ENCODE data around the gene SFXN3. TPM values are rescaled to one million over a fixed set of nuclear protein-coding genes. Genes with fewer than 3 reads are reported as not detected.

Gene SFXN3
- total RNA-seq, 2 donors from 2014 or later, result 8.8 to 18.1 TPM

- H3K9me3 ChIP-seq, result no peaks in the 10 kb centered on the region
- no peaks in the 10 kb centered on the region for H3K4me1 ChIP-seq
- no peak for DNase-seq
- H3K9ac ChIP-seq (ENCODE audit: low read depth in 2 of 2, low read length in 2 of 2), result no peak overlapping the region
- no peak overlapping the region for H3K4me3 ChIP-seq
- no peak overlapping the region for H3K27ac ChIP-seq
- H3K27me3 ChIP-seq, result peaks cover 5% of the 10 kb centered on the region
- no peaks in the 10 kb centered on the region for H3K36me3 ChIP-seq
- TF ChIP-seq CTCF (IDR thresholded peaks at IDR 0.05), result no peak
- intact Hi-C loops (cut with DNase I), result no loop called here
Measured at GRCh38 chr10:101014966-101015581, 16.0 kb upstream of the SFXN3 start.

GRCh38 chr10:101015582-101015973 lies 15.5 kb upstream of the SFXN3 start:
- Histone ChIP-seq H3K27me3 (peaks cover 5% of the 10 kb centered on the region), H3K4me1 (no peaks in the 10 kb centered on the region), H3K4me3 (no peak overlapping the region), H3K36me3 (no peaks in the 10 kb centered on the region), H3K9ac (ENCODE audit: low read depth in 2 of 2, low read length in 2 of 2) (no peak overlapping the region), H3K27ac (no peak overlapping the region), H3K9me3 (no peaks in the 10 kb centered on the region)
- no peak for DNase-seq
- TF ChIP-seq CTCF (IDR thresholded peaks at IDR 0.05), result no peak
- intact Hi-C loops (cut with DNase I), result no loop called here

- Histone ChIP-seq H3K4me1 (no peaks in the 10 kb centered on the region), H3K36me3 (no peaks in the 10 kb centered on the region), H3K4me3 (no peak overlapping the region), H3K9ac (ENCODE audit: low read depth in 2 of 2, low read length in 2 of 2) (no peak overlapping the region), H3K27ac (no peak overlapping the region), H3K27me3 (peaks cover 5% of the 10 kb centered on the region), H3K9me3 (no peaks in the 10 kb centered on the region)
- intact Hi-C loops (cut with DNase I), result no loop called here
- TF ChIP-seq CTCF (IDR thresholded peaks at IDR 0.05), result no peak
- no peak for DNase-seq
Measured at GRCh38 chr10:101016814-101017213, 14.2 kb upstream of the SFXN3 start.

GRCh38 chr10:101018118-101018599 lies 12.9 kb upstream of the SFXN3 start:
- H3K27me3 ChIP-seq, result peaks cover 5% of the 10 kb centered on the region
- no peak overlapping the region for H3K4me3 ChIP-seq
- no peaks in the 10 kb centered on the region for H3K36me3 ChIP-seq
- intact Hi-C loops (cut with DNase I), result no loop called here
- no peak overlapping the region for H3K27ac ChIP-seq
- DNase-seq, result no peak
- no peaks in the 10 kb centered on the region for H3K9me3 ChIP-seq
- no peaks in the 10 kb centered on the region for H3K4me1 ChIP-seq
- no peak overlapping the region for H3K9ac ChIP-seq (ENCODE audit: low read depth in 2 of 2, low read length in 2 of 2)
- TF ChIP-seq CTCF (IDR thresholded peaks at IDR 0.05), result no peak

- H3K36me3 ChIP-seq, result no peaks in the 10 kb centered on the region
- no peak overlapping the region for H3K4me3 ChIP-seq
- no peak overlapping the region for H3K9ac ChIP-seq (ENCODE audit: low read depth in 2 of 2, low read length in 2 of 2)
Measured at GRCh38 chr10:101018600-101019439, 12.2 kb upstream of the SFXN3 start.

More at GRCh38 chr10:101018600-101019439, 12.2 kb upstream of the SFXN3 start:
- TF ChIP-seq CTCF (IDR thresholded peaks at IDR 0.05), result peak; percentile 67
- intact Hi-C loops (cut with DNase I), result no loop called here
- Histone ChIP-seq H3K4me1 (no peaks in the 10 kb centered on the region), H3K9me3 (no peaks in the 10 kb centered on the region), H3K27me3 (peaks cover 5% of the 10 kb centered on the region), H3K27ac (no peak overlapping the region)
- peak; percentile 87 for DNase-seq

All from colonic mucosa (tissue), 4 donors.